ENCODE measurements around the gene CDH4. TPM values are rescaled to one million over a fixed set of nuclear protein-coding genes. Genes with fewer than 3 reads are reported as not detected.

CDH4 gene
- total and polyA plus RNA-seq, 10 donors: 0.30 to 20.1 (median 7.7) TPM

GRCh38 chr20:61520893-61521460 is 268.9 kb downstream of the CDH4 start:
- WGBS, 5 donors: 58 to 72% (median 69%) methylated on average over 13 to 14 of the region's 14 CpGs
- peak; percentile 27 for DNase-seq

GRCh38 chr20:61521687-61522420 is 269.8 kb downstream of the CDH4 start:
- H3K4me1 ChIP-seq: peaks cover 0 to 10% (median 0%) of the 10 kb centered on the region in 6 donors
- TF ChIP-seq POLR2AphosphoS5 (IDR thresholded peaks at IDR 0.05): no peak
- TF ChIP-seq, protein P1, sequence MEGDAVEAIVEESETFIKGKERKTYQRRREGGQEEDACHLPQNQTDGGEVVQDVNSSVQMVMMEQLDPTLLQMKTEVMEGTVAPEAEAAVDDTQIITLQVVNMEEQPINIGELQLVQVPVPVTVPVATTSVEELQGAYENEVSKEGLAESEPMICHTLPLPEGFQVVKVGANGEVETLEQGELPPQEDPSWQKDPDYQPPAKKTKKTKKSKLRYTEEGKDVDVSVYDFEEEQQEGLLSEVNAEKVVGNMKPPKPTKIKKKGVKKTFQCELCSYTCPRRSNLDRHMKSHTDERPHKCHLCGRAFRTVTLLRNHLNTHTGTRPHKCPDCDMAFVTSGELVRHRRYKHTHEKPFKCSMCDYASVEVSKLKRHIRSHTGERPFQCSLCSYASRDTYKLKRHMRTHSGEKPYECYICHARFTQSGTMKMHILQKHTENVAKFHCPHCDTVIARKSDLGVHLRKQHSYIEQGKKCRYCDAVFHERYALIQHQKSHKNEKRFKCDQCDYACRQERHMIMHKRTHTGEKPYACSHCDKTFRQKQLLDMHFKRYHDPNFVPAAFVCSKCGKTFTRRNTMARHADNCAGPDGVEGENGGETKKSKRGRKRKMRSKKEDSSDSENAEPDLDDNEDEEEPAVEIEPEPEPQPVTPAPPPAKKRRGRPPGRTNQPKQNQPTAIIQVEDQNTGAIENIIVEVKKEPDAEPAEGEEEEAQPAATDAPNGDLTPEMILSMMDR (IDR thresholded peaks at IDR 0.05 in 8 of 11, conservative IDR thresholded peaks at IDR 0.05 in 3 of 11): no peak
- no peak for TF ChIP-seq POLR2A (IDR thresholded peaks at IDR 0.05)
- no peak overlapping the region for H3K4me3 ChIP-seq
- H3K27me3 ChIP-seq (replicated peaks in 1 of 7): peaks cover 0 to 11% (median 0%) of the 10 kb centered on the region in 7 donors
- intact Hi-C loops (cut with DNase I; ENCODE audit: low total_unique reads): no loop called here
- peak; percentile 54 for DNase-seq
- H3K27ac ChIP-seq: no peak overlapping the region
- H3K9me3 ChIP-seq: peaks cover 0 to 24% (median 0%) of the 10 kb centered on the region in 8 donors
- no peaks in the 10 kb centered on the region for H3K36me3 ChIP-seq
- WGBS, 5 donors: 76 to 86% (median 80%) methylated on average over 17 to 25 of the region's 25 CpGs

More at GRCh38 chr20:61520893-61521460, 268.9 kb downstream of the CDH4 start:
- peaks cover 0 to 9% (median 0%) of the 10 kb centered on the region in 6 donors for H3K4me1 ChIP-seq
- H3K9me3 ChIP-seq: peaks cover 0 to 24% (median 0%) of the 10 kb centered on the region in 8 donors
- no peak overlapping the region for H3K4me3 ChIP-seq
- intact Hi-C loops (cut with DNase I; ENCODE audit: low total_unique reads): no loop called here
- no peaks in the 10 kb centered on the region for H3K36me3 ChIP-seq
- peaks cover 0 to 12% (median 0%) of the 10 kb centered on the region in 7 donors for H3K27me3 ChIP-seq (replicated peaks in 1 of 7)
- TF ChIP-seq, protein P1 (IDR thresholded peaks at IDR 0.05 in 8 of 11, conservative IDR thresholded peaks at IDR 0.05 in 3 of 11): no peak
- no peak for TF ChIP-seq POLR2A (IDR thresholded peaks at IDR 0.05)
- no peak for TF ChIP-seq POLR2AphosphoS5 (IDR thresholded peaks at IDR 0.05)
- H3K27ac ChIP-seq: no peak overlapping the region

- Histone ChIP-seq H3K4me3 (no peak overlapping the region), H3K27me3 (replicated peaks in 1 of 7) (peaks cover 0 to 11% (median 0%) of the 10 kb centered on the region in 7 donors), H3K9me3 (peaks cover 0 to 26% (median 0%) of the 10 kb centered on the region in 8 donors), H3K36me3 (no peaks in the 10 kb centered on the region), H3K4me1 (peaks cover 0 to 10% (median 0%) of the 10 kb centered on the region in 6 donors), H3K27ac (no peak overlapping the region)
- 92 to 95% (median 94%) methylated on average over 25 of the region's 25 CpGs for WGBS, 5 donors
- TF ChIP-seq, protein P1 (IDR thresholded peaks at IDR 0.05 in 8 of 11, conservative IDR thresholded peaks at IDR 0.05 in 3 of 11): no peak
- TF ChIP-seq POLR2A (IDR thresholded peaks at IDR 0.05): no peak
- no peak for TF ChIP-seq POLR2AphosphoS5 (IDR thresholded peaks at IDR 0.05)
- DNase-seq: peak; percentile 36
- intact Hi-C loops (cut with DNase I; ENCODE audit: low total_unique reads): no loop called here
These were observed 270.5 kb downstream of the CDH4 start for GRCh38 chr20:61522498-61523090.

- Histone ChIP-seq H3K4me1 (peaks cover 0 to 10% (median 0%) of the 10 kb centered on the region in 6 donors), H3K27me3 (replicated peaks in 1 of 7) (peaks cover 0 to 11% (median 0%) of the 10 kb centered on the region in 7 donors), H3K36me3 (no peaks in the 10 kb centered on the region), H3K4me3 (no peak overlapping the region), H3K9me3 (peaks cover 0 to 20% (median 0%) of the 10 kb centered on the region in 8 donors), H3K27ac (no peak overlapping the region)
- WGBS, 5 donors: 92 to 97% (median 94%) methylated on average over 13 to 19 of the region's 19 CpGs
- TF ChIP-seq, protein P1 (IDR thresholded peaks at IDR 0.05 in 8 of 11, conservative IDR thresholded peaks at IDR 0.05 in 3 of 11): no peak
- TF ChIP-seq POLR2A (IDR thresholded peaks at IDR 0.05): no peak
- no peak for TF ChIP-seq POLR2AphosphoS5 (IDR thresholded peaks at IDR 0.05)
- intact Hi-C loops (cut with DNase I; ENCODE audit: low total_unique reads): no loop called here
- no peak for DNase-seq
These were observed 271.1 kb downstream of the CDH4 start for GRCh38 chr20:61523145-61523544.
